ENCODE data around the gene CDH18.

DNA sequence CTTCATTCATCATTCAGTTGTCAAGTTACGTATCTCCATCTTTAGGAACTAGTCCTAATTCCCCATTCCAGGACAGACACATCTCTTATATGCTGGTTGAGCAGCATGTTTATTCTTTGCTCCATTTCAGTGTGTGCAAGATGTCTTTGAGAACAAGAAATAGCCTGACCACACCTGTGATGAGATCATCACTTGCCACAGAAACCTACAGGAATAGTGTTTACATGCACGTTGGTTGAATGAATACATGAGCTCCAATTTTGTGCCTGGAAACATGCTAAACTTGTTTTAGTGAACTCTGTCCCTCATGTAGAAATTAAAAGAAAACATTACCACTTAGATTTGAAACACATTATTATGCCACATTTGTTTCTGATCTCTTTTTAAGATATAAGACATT is 489.1 kb downstream of the CDH18 start:
- TF ChIP-seq, protein P1, sequence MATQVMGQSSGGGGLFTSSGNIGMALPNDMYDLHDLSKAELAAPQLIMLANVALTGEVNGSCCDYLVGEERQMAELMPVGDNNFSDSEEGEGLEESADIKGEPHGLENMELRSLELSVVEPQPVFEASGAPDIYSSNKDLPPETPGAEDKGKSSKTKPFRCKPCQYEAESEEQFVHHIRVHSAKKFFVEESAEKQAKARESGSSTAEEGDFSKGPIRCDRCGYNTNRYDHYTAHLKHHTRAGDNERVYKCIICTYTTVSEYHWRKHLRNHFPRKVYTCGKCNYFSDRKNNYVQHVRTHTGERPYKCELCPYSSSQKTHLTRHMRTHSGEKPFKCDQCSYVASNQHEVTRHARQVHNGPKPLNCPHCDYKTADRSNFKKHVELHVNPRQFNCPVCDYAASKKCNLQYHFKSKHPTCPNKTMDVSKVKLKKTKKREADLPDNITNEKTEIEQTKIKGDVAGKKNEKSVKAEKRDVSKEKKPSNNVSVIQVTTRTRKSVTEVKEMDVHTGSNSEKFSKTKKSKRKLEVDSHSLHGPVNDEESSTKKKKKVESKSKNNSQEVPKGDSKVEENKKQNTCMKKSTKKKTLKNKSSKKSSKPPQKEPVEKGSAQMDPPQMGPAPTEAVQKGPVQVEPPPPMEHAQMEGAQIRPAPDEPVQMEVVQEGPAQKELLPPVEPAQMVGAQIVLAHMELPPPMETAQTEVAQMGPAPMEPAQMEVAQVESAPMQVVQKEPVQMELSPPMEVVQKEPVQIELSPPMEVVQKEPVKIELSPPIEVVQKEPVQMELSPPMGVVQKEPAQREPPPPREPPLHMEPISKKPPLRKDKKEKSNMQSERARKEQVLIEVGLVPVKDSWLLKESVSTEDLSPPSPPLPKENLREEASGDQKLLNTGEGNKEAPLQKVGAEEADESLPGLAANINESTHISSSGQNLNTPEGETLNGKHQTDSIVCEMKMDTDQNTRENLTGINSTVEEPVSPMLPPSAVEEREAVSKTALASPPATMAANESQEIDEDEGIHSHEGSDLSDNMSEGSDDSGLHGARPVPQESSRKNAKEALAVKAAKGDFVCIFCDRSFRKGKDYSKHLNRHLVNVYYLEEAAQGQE (IDR thresholded peaks at IDR 0.05; ENCODE audit: insufficient read depth in 1 of 2, low read depth in 2 of 2, low read length in 2 of 2) = no peak
- TF ChIP-seq TAF1 (IDR thresholded peaks at IDR 0.05; ENCODE audit: borderline replicate concordance, insufficient read depth, low read length) = no peak
- no peak for TF ChIP-seq SIN3A (IDR thresholded peaks at IDR 0.05; ENCODE audit: borderline replicate concordance, insufficient read depth, low read length)
- no peak for TF ChIP-seq POLR2AphosphoS5 (IDR thresholded peaks at IDR 0.05; ENCODE audit: low read depth, low read length)
